ENCODE measurements around the gene FCN1. TPM values are rescaled to one million over a fixed set of nuclear protein-coding genes. Genes with fewer than 3 reads are reported as not detected.

Gene FCN1
- total RNA-seq, 1 donor from 2014 or later = not detected

- no peak overlapping the region for H3K27ac Mint-ChIP-seq (ENCODE audit: unreplicated experiment)
- no peak for TF ChIP-seq CTCF (IDR thresholded peaks at IDR 0.05; ENCODE audit: unreplicated experiment)
- H3K4me1 Mint-ChIP-seq (ENCODE audit: unreplicated experiment) = no peaks in the 10 kb centered on the region
- no peaks in the 10 kb centered on the region for H3K9me3 Mint-ChIP-seq (ENCODE audit: unreplicated experiment)
- no peaks in the 10 kb centered on the region for H3K36me3 Mint-ChIP-seq (ENCODE audit: low read depth, unreplicated experiment)
- no peak overlapping the region for H3K4me3 Mint-ChIP-seq (ENCODE audit: unreplicated experiment)
- peaks cover 8% of the 10 kb centered on the region for H3K27me3 Mint-ChIP-seq (ENCODE audit: unreplicated experiment)
- DNase-seq (ENCODE audit: low spot score) = no peak
Observed at GRCh38 chr9:134944351-134944802, 26.7 kb upstream of the FCN1 start.

- no peaks in the 10 kb centered on the region for H3K9me3 Mint-ChIP-seq (ENCODE audit: unreplicated experiment)
- H3K27ac Mint-ChIP-seq (ENCODE audit: unreplicated experiment) = no peak overlapping the region
- TF ChIP-seq CTCF (IDR thresholded peaks at IDR 0.05; ENCODE audit: unreplicated experiment) = no peak
- no peak for DNase-seq (ENCODE audit: low spot score)
- no peaks in the 10 kb centered on the region for H3K36me3 Mint-ChIP-seq (ENCODE audit: low read depth, unreplicated experiment)
- H3K4me3 Mint-ChIP-seq (ENCODE audit: unreplicated experiment) = no peak overlapping the region
- H3K27me3 Mint-ChIP-seq (ENCODE audit: unreplicated experiment) = peaks cover 8% of the 10 kb centered on the region
- no peaks in the 10 kb centered on the region for H3K4me1 Mint-ChIP-seq (ENCODE audit: unreplicated experiment)
Observed at GRCh38 chr9:134943836-134944235, 26.1 kb upstream of the FCN1 start.

GRCh38 chr9:134943411-134943810 is 25.7 kb upstream of the FCN1 start:
- H3K27ac Mint-ChIP-seq (ENCODE audit: unreplicated experiment) = no peak overlapping the region
- no peaks in the 10 kb centered on the region for H3K9me3 Mint-ChIP-seq (ENCODE audit: unreplicated experiment)
- no peak overlapping the region for H3K4me3 Mint-ChIP-seq (ENCODE audit: unreplicated experiment)
- DNase-seq (ENCODE audit: low spot score) = no peak
- H3K27me3 Mint-ChIP-seq (ENCODE audit: unreplicated experiment) = peaks cover 8% of the 10 kb centered on the region
- H3K4me1 Mint-ChIP-seq (ENCODE audit: unreplicated experiment) = no peaks in the 10 kb centered on the region
- no peak for TF ChIP-seq CTCF (IDR thresholded peaks at IDR 0.05; ENCODE audit: unreplicated experiment)
- H3K36me3 Mint-ChIP-seq (ENCODE audit: low read depth, unreplicated experiment) = no peaks in the 10 kb centered on the region

- no peak for DNase-seq (ENCODE audit: low spot score)
- no peak overlapping the region for H3K4me3 Mint-ChIP-seq (ENCODE audit: unreplicated experiment)
- H3K36me3 Mint-ChIP-seq (ENCODE audit: low read depth, unreplicated experiment) = no peaks in the 10 kb centered on the region
- H3K27ac Mint-ChIP-seq (ENCODE audit: unreplicated experiment) = no peak overlapping the region
- no peak for TF ChIP-seq CTCF (IDR thresholded peaks at IDR 0.05; ENCODE audit: unreplicated experiment)
- H3K9me3 Mint-ChIP-seq (ENCODE audit: unreplicated experiment) = no peaks in the 10 kb centered on the region
- H3K4me1 Mint-ChIP-seq (ENCODE audit: unreplicated experiment) = no peaks in the 10 kb centered on the region
- peaks cover 8% of the 10 kb centered on the region for H3K27me3 Mint-ChIP-seq (ENCODE audit: unreplicated experiment)
Observed at GRCh38 chr9:134942788-134943184, 25.1 kb upstream of the FCN1 start.

- no peak for DNase-seq (ENCODE audit: low spot score)
- H3K4me3 Mint-ChIP-seq (ENCODE audit: unreplicated experiment) = no peak overlapping the region
Observed at GRCh38 chr9:134942011-134942787, 24.5 kb upstream of the FCN1 start.

More at GRCh38 chr9:134942011-134942787, 24.5 kb upstream of the FCN1 start:
- Mint-ChIP-seq H3K9me3 (ENCODE audit: unreplicated experiment) (no peaks in the 10 kb centered on the region), H3K27ac (ENCODE audit: unreplicated experiment) (no peak overlapping the region), H3K27me3 (ENCODE audit: unreplicated experiment) (peaks cover 8% of the 10 kb centered on the region), H3K36me3 (ENCODE audit: low read depth, unreplicated experiment) (no peaks in the 10 kb centered on the region), H3K4me1 (ENCODE audit: unreplicated experiment) (no peaks in the 10 kb centered on the region)
- no peak for TF ChIP-seq CTCF (IDR thresholded peaks at IDR 0.05; ENCODE audit: unreplicated experiment)
